Heart left ventricle (tissue), 16 donors: Measurements from ENCODE around the gene SP6. TPM values are rescaled to one million over a fixed set of nuclear protein-coding genes. Genes with fewer than 3 reads are reported as not detected.

Source experiments
- ATAC-seq, 4 donors: fragments of 200-7000 bp; cut with Tn5 transposase; one replicate each; pipeline ENCODE4 v1.9.1; 2020 to 2022; ENCODE audit warnings: moderate library complexity in 4 of 4, mild to moderate bottlenecking in 3 of 4, moderate number of reproducible peaks in 1 of 4
- DNase-seq, 5 donors: peaks; one replicate each; pipeline ENCODE4 v3.0.0-alpha.2; 2020
- H3K27ac ChIP-seq, 12 donors: fragments of 200-600 bp; sonication (generic) in 4 of 12; one replicate each; pipeline versions ENCODE4 v1.5.0 to v1.8.0; 2016 to 2022; ENCODE audit warnings: mild to moderate bottlenecking in 2 of 12
- H3K27me3 ChIP-seq, 9 donors: fragments of 200-600 bp; sonication (generic) in 2 of 9; one replicate each; pipeline versions ENCODE4 v1.5.1 to v1.8.0; 2016 to 2022; ENCODE audit warnings: mild to moderate bottlenecking in 3 of 9
- H3K36me3 ChIP-seq, 9 donors: fragments of 200-600 bp; sonication (generic) in 2 of 9; one replicate each; pipeline versions ENCODE4 v1.5.0 to v1.8.0; 2018 to 2022; ENCODE audit warnings: mild to moderate bottlenecking in 2 of 9
- H3K4me1 ChIP-seq, 12 donors: fragments of 200-600 bp; sonication (generic) in 4 of 12; one replicate each; pipeline versions ENCODE4 v1.5.0 to v1.8.0; 2016 to 2022; ENCODE audit warnings: mild to moderate bottlenecking in 3 of 12
- H3K4me3 ChIP-seq, 12 donors: fragments of 200-600 bp; sonication (generic) in 4 of 12; one replicate each; pipeline versions ENCODE4 v1.5.0 to v1.8.0; 2017 to 2022; ENCODE audit warnings: mild to moderate bottlenecking in 9 of 12, moderate library complexity in 4 of 12
- H3K9me3 ChIP-seq, 12 donors: fragments of 200-600 bp; sonication (generic) in 4 of 12; one replicate each; pipeline versions ENCODE4 v1.5.0 to v1.8.0; 2016 to 2022; ENCODE audit warnings: mild to moderate bottlenecking in 1 of 12
- POLR2A ChIP-seq, 2 donors: fragments of 450-650 bp; IDR thresholded peaks; one replicate each; pipeline ENCODE4 v1.6.1; 2017; ENCODE audit warnings: antibody characterized with exemption in 2 of 2, mild to moderate bottlenecking in 2 of 2, moderate library complexity in 2 of 2
- WGBS, 4 donors: extraction: QIAGEN DNeasy Blood & Tissue Kit in 2 of 4; methylation state at CpG; one replicate each; pipeline versions ENCODE4 v1.1.5 to v1.1.7; 2013 to 2018; 5-methylcytosine and 5-hydroxymethylcytosine counted together
- intact Hi-C, 10 donors: fragments of 100-400 bp; cut with DNase I; formaldehyde crosslinking; loops; one replicate each; pipeline versions ENCODE4 v1.11.1 to v1.14.2; 2022
- polyA plus RNA-seq, 2 donors: library from polyadenylated mRNA; stranded (reverse); fragments of 200-250 nt; gene quantifications; one replicate each; pipeline ENCODE4 v1.2.3, GENCODE V29; 2013
- total RNA-seq, 9 donors: library from RNA; depleted of rRNA in 2 of 9; stranded (reverse); fragments of >200 nt in 2 of 9; fragmentation: NEBNext Ultra II Directional in 3 of 9; extraction: Animal tissue kit (Norgen Biotek cat#: 25700) in 3 of 9; gene quantifications; one replicate each; pipeline versions ENCODE4 v1.1.0 to v1.2.4, GENCODE V29; 2016 to 2023
- TF ChIP-seq, protein P1 (sequence below), 12 donors: fragments of 200-600 bp; sonication (generic) in 4 of 12; IDR thresholded peaks; one replicate each; pipeline versions ENCODE4 v1.5.0 to v1.8.0; 2018 to 2022; ENCODE audit warnings: antibody characterized with exemption in 12 of 12, mild to moderate bottlenecking in 5 of 12
- donor health status: ischemic (EF 13 %, LVEDD 7.1; RV severe dilation, severe dysfunction).
- donor health status: healthy with polysubstance abuse.
- donor health status: DM: no; HTN: yes; CAD: no.
- donor health status: DM: no; HTN: no; CAD: no.
- donor health status: ischemic (EF 25% LVEDD 6.9; RV normal size, moderate dysfunction).
- donor health status: ischemic (EF 25% LVEDD 5.7; RV mildly dilated, moderate dysfunction).
- donor health status: healthy.
- donor health status: DM: yes; HTN: yes; CAD: no.
- donor health status: ischemic (EF 35%, LVEDD 5.7; RV mildly dilated, moderate dysfunction).
- donor health status: nonischemic (EF 11% LVEDD 7.7; RV severe dilation, severe dysfunction).
- donor health status: DM: yes; HTN: yes; CAD: no.
- donor health status: PGD.
- donor health status: ischemic (EF 29% LVEDD 5.4; RV normal size, mild dysfunction).
- donor health status: nonischemic (EF 23%, LVEDD 6.1; RV moderate dilation, normal function).

Gene SP6
- total and polyA plus RNA-seq, 11 donors = 0.12 to 2.5 (median 0.32) TPM; not detected in 2

GRCh38 chr17:47815106-47815918 is 35.7 kb downstream of the SP6 start:
- ATAC-seq = no peak
- Histone ChIP-seq H3K4me3 (no peak overlapping the region), H3K9me3 (no peaks in the 10 kb centered on the region), H3K36me3 (peaks cover 0 to 92% (median 67%) of the 10 kb centered on the region in 9 donors), H3K4me1 (peaks cover 0 to 6% (median under 1%) of the 10 kb centered on the region in 12 donors), H3K27ac (no peak overlapping the region), H3K27me3 (no peaks in the 10 kb centered on the region)
- 91 to 97% (median 95%) methylated on average over 18 to 21 of the region's 21 CpGs for WGBS, 4 donors
- DNase-seq = peak in 1 of 5 donors; percentile 6
- TF ChIP-seq, protein P1, sequence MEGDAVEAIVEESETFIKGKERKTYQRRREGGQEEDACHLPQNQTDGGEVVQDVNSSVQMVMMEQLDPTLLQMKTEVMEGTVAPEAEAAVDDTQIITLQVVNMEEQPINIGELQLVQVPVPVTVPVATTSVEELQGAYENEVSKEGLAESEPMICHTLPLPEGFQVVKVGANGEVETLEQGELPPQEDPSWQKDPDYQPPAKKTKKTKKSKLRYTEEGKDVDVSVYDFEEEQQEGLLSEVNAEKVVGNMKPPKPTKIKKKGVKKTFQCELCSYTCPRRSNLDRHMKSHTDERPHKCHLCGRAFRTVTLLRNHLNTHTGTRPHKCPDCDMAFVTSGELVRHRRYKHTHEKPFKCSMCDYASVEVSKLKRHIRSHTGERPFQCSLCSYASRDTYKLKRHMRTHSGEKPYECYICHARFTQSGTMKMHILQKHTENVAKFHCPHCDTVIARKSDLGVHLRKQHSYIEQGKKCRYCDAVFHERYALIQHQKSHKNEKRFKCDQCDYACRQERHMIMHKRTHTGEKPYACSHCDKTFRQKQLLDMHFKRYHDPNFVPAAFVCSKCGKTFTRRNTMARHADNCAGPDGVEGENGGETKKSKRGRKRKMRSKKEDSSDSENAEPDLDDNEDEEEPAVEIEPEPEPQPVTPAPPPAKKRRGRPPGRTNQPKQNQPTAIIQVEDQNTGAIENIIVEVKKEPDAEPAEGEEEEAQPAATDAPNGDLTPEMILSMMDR (IDR thresholded peaks at IDR 0.05) = no peak
- TF ChIP-seq POLR2A (IDR thresholded peaks at IDR 0.05) = no peak
- intact Hi-C loops = no loop called here

GRCh38 chr17:47813512-47814031 is 37.4 kb downstream of the SP6 start:
- TF ChIP-seq, protein P1 (IDR thresholded peaks at IDR 0.05) = no peak
- no peak for TF ChIP-seq POLR2A (IDR thresholded peaks at IDR 0.05)
- Histone ChIP-seq H3K4me3 (no peak overlapping the region), H3K27me3 (no peaks in the 10 kb centered on the region), H3K36me3 (peaks cover 0 to 99% (median 78%) of the 10 kb centered on the region in 9 donors), H3K9me3 (no peaks in the 10 kb centered on the region), H3K4me1 (peaks cover 0 to 4% (median 0%) of the 10 kb centered on the region in 12 donors), H3K27ac (no peak overlapping the region)
- intact Hi-C loops = no loop called here
- WGBS, 4 donors = 96 to 98% (median 96%) methylated on average over 12 to 22 of the region's 22 CpGs
- ATAC-seq (no peak), DNase-seq (no peak)

DNA sequence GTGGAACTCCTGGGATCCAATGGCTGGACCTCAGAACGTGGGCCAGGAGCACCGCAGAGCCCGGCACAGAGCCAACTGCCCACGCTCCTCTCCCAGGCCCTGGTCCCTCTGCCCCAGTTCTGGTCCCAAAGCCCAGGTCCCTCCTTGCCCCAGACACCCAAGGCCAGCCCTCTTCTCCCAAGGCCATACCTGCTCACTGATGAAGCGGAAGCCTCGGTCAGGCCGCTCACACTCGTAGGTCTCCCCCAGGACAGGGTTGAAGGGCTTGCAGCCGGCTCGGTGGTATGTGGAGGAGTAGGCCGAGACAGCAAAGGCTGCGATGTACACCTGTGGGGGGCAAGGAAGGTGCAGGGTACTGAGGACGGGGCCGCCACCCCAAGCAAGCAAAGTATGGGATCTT is 37.9 kb downstream of the SP6 start:
- H3K9me3 ChIP-seq = no peaks in the 10 kb centered on the region
- no peak overlapping the region for H3K4me3 ChIP-seq
- intact Hi-C loops = no loop called here
- 92 to 96% (median 95%) methylated on average over 14 of the region's 14 CpGs for WGBS, 4 donors
- no peaks in the 10 kb centered on the region for H3K27me3 ChIP-seq
- TF ChIP-seq POLR2A (IDR thresholded peaks at IDR 0.05) = no peak
- TF ChIP-seq, protein P1 (IDR thresholded peaks at IDR 0.05) = no peak
- ATAC-seq = no peak
- no peak overlapping the region for H3K27ac ChIP-seq
- H3K36me3 ChIP-seq = peaks cover 0 to 99% (median 78%) of the 10 kb centered on the region in 9 donors
- peak in 2 of 5 donors; percentile 3 to 21 for DNase-seq
- peaks cover 0 to 4% (median 0%) of the 10 kb centered on the region in 12 donors for H3K4me1 ChIP-seq

- DNase-seq (peak in 1 of 5 donors; percentile 12), ATAC-seq (no peak)
- Histone ChIP-seq H3K4me3 (no peak overlapping the region), H3K4me1 (peaks cover 0 to 4% (median 0%) of the 10 kb centered on the region in 12 donors), H3K27me3 (no peaks in the 10 kb centered on the region), H3K36me3 (peaks cover 0 to 99% (median 77%) of the 10 kb centered on the region in 9 donors), H3K9me3 (no peaks in the 10 kb centered on the region), H3K27ac (no peak overlapping the region)
- TF ChIP-seq POLR2A (IDR thresholded peaks at IDR 0.05) = no peak
- TF ChIP-seq, protein P1 (IDR thresholded peaks at IDR 0.05) = no peak
- intact Hi-C loops = no loop called here
- WGBS, 4 donors = 83 to 89% (median 85%) methylated on average over 18 of the region's 18 CpGs
These were observed 38.6 kb downstream of the SP6 start for GRCh38 chr17:47812146-47812920.
